ENCODE measurements around the gene TSPY8. TPM values are rescaled to one million over a fixed set of nuclear protein-coding genes. Genes with fewer than 3 reads are reported as not detected.
"Not testable (repeated sequence)": the region's sequence is repeated elsewhere in the genome, so short reads cannot be mapped to it uniquely, and the experiment has no call there.

The TSPY8 gene
- polyA plus RNA-seq (2014; cell fraction: cytosol; rRNA removed) = not detected in 2 replicates
- polyA plus RNA-seq (2014; cell fraction: nucleus; rRNA removed) = not detected in 2 replicates

- DNase-seq (ENCODE audit: low spot score) = not testable (repeated sequence)
These were observed at the start of gene TSPY8 for GRCh38 chrY:9357497-9357896. TSS of gene TSPY8 (plus strand) at chrY:9357797. CDS start at chrY:9357843, 46 bp downstream.

- no peak for DNase-seq (ENCODE audit: low spot score)
These were observed 36.6 kb upstream of the TSPY8 start for GRCh38 chrY:9320996-9321395.

GRCh38 chrY:9337164-9337563, 20.4 kb upstream of the TSPY8 start, which contains the start of gene TSPY4:
TSS of gene TSPY4 (plus strand) at chrY:9337464. CDS start at chrY:9337510, 46 bp downstream.
- not testable (repeated sequence) for DNase-seq (ENCODE audit: low spot score)

- not testable (repeated sequence) for DNase-seq (ENCODE audit: low spot score)
These were observed 38.9 kb downstream of the TSPY8 start for GRCh38 chrY:9396527-9396926.

- DNase-seq (ENCODE audit: low spot score) = not testable (repeated sequence)
These were observed 40.5 kb downstream of the TSPY8 start, which contains the start of gene TSPY3 for GRCh38 chrY:9398121-9398520. TSS of gene TSPY3 (plus strand) at chrY:9398421. CDS start at chrY:9398467, 46 bp downstream.

Small RNA genes within 50 kb of the gene (small RNA-seq; reads per million reads assigned to genes)
- gene AC006158.1 = 0 reads per million in 2 experiments
